ENCODE results near the gene OR51B2. TPM values are rescaled to one million over a fixed set of nuclear protein-coding genes. Genes with fewer than 3 reads are reported as not detected.

The OR51B2 gene
- total and polyA plus RNA-seq, 2 of the 13 experiments (the other 11 are each of a cell fraction or from before 2014, with no cell fraction given) = not detected

- DNase-seq (ENCODE audit: low spot score) (no peak), FAIRE-seq (no peak), ATAC-seq (no peak)
- H3K27me3 ChIP-seq (ENCODE audit: control insufficient read depth in 1 of 2, insufficient read depth in 2 of 2, low read length in 2 of 2) = no peaks in the 10 kb centered on the region
- no peaks in the 10 kb centered on the region for H3K4me1 ChIP-seq (ENCODE audit: insufficient read depth, low read length)
- no TSS peak for BruUV-seq (replicated peaks)
- H3K4me3 ChIP-seq (replicated peaks in 1 of 3; ENCODE audit: insufficient read depth in 1 of 3, low read depth in 2 of 3, low read length in 3 of 3) = no peak overlapping the region
- H2AFZ ChIP-seq (ENCODE audit: low read length) = no peak overlapping the region
- no peaks in the 10 kb centered on the region for H3K79me2 ChIP-seq (ENCODE audit: insufficient read depth, low read length)
- H3K9ac ChIP-seq (ENCODE audit: insufficient read depth, low read depth, low read length) = no peak overlapping the region
- ChIA-PET POLR2A (no interaction called here), CTCF (ENCODE audit: low intra/inter-chr PET ratio, low total read pairs) (no interaction called here)
- WGBS (ENCODE audit: low lambda C conversion rate) = 6% methylated on average over 2 of the region's 2 CpGs
- H4K20me1 ChIP-seq (ENCODE audit: insufficient read depth, low read length) = no peaks in the 10 kb centered on the region
- H3K27ac ChIP-seq (ENCODE audit: extremely low read length, insufficient read depth, low read length) = no peak overlapping the region
- in situ Hi-C loops (cut with HindIII; ENCODE audit: extremely low pct_ligation_motif_present, low pct_unique_long_range_greater_than_20kb) = no loop called here
- H3K4me2 ChIP-seq (ENCODE audit: low read depth, low read length) = no peak overlapping the region
- H3K36me3 ChIP-seq (replicated peaks in 1 of 2; ENCODE audit: control insufficient read depth in 1 of 2, insufficient read depth in 2 of 2, low read length in 2 of 2) = no peaks in the 10 kb centered on the region
- intact Hi-C loops (cut with micrococcal nuclease; ENCODE audit: unreplicated experiment) = no loop called here
- H3K9me3 ChIP-seq (ENCODE audit: low read length) = no peaks in the 10 kb centered on the region
- TF ChIP-seq PAF1 (CRISPR knock-in tag; IDR thresholded peaks at IDR 0.05) = no peak
- TF ChIP-seq ZNF142 (CRISPR knock-in tag; IDR thresholded peaks at IDR 0.05) = no peak
- no peak for TF ChIP-seq MED1 (CRISPR knock-in tag; IDR thresholded peaks at IDR 0.05)
- TF ChIP-seq ZNF687 (CRISPR knock-in tag; IDR thresholded peaks at IDR 0.05) = no peak
- TF ChIP-seq RORA (CRISPR knock-in tag; IDR thresholded peaks at IDR 0.05) = no peak
- TF ChIP-seq KDM6A (CRISPR knock-in tag; IDR thresholded peaks at IDR 0.05; ENCODE audit: low read depth) = no peak
- no peak for TF ChIP-seq THAP11 (CRISPR knock-in tag; IDR thresholded peaks at IDR 0.05)
- no peak for TF ChIP-seq HNRNPH1 (optimal IDR thresholded peaks at IDR 0.05; ENCODE audit: low read depth, low read length)
- no peak for TF ChIP-seq IKZF1 (IDR thresholded peaks at IDR 0.05)
- TF ChIP-seq FOXP1 (IDR thresholded peaks at IDR 0.05) = no peak
- no peak for TF ChIP-seq FOXP1 (CRISPR knock-in tag; IDR thresholded peaks at IDR 0.05)
- no peak for TF ChIP-seq MIER2 (CRISPR knock-in tag; IDR thresholded peaks at IDR 0.05)
- TF ChIP-seq HES4 (CRISPR knock-in tag; IDR thresholded peaks at IDR 0.05; ENCODE audit: borderline replicate concordance) = no peak
- no peak for TF ChIP-seq HOXA5 (CRISPR knock-in tag; IDR thresholded peaks at IDR 0.05)
- TF ChIP-seq ZFP41 (CRISPR knock-in tag; IDR thresholded peaks at IDR 0.05; ENCODE audit: borderline replicate concordance) = no peak
- TF ChIP-seq ZNF800 (CRISPR knock-in tag; IDR thresholded peaks at IDR 0.05) = no peak
These were observed 47.4 kb downstream of the OR51B2 start for GRCh38 chr11:5276697-5277096.

Data from HepG2 (cell line).